PC-3 (cell line): Measurements from ENCODE around the gene USP21. TPM values are rescaled to one million over a fixed set of nuclear protein-coding genes. Genes with fewer than 3 reads are reported as not detected.

ENCODE experiments used
- ATAC-seq: fragments of 200-7000 bp; cut with Tn5 transposase; 2 replicates; pipeline ENCODE4 v1.9.1; 2020; ENCODE audit warnings: mild to moderate bottlenecking, moderate library complexity
- BruUV-seq: library from RNA; stranded (reverse); fragments of 400-500 nt; replicated peaks from 2 replicates; lab custom pipeline; 2021; lab: Mats Ljungman, UMichigan
- CTCF ChIA-PET: fragments of 300-600 bp; sonication (Branson Sonifier 250); formaldehyde crosslinking; loops from one replicate; lab custom pipeline; 2022; ENCODE audit warnings: antibody characterized with exemption; lab: Charles Lee
- POLR2A ChIA-PET: fragments of 300-600 bp; sonication (Branson Sonifier 250); formaldehyde crosslinking; loops from one replicate; lab custom pipeline; 2022; ENCODE audit warnings: antibody characterized with exemption; ENCODE audit not compliant: unreplicated experiment; lab: Charles Lee
- DNase-seq: peaks from one replicate; pipeline ENCODE4 v3.0.0-alpha.2; 2015
- H2AFZ ChIP-seq: fragments of 300-600 bp; sonication (generic); 2 replicates; pipeline ENCODE4 v1.6.0; 2016; ENCODE audit warnings: antibody characterized with exemption, low read length
- H3F3A ChIP-seq: fragments of 300-600 bp; sonication (generic); one replicate; pipeline ENCODE4 v1.6.0; 2017; ENCODE audit warnings: antibody characterized with exemption, low read length, control low read depth, mild to moderate bottlenecking; ENCODE audit not compliant: unreplicated experiment
- H3K27ac ChIP-seq: fragments of 300-600 bp; sonication (generic); 2 replicates; pipeline ENCODE4 v1.5.1; 2016; ENCODE audit warnings: mild to moderate bottlenecking, low read length
- H3K27me3 ChIP-seq: fragments of 300-600 bp; sonication (generic); 2 replicates; pipeline ENCODE4 v1.6.1; 2016; ENCODE audit warnings: low read length, mixed read lengths
- H3K36me3 ChIP-seq: fragments of 300-600 bp; sonication (generic); 2 replicates; pipeline ENCODE4 v1.6.1; 2016; ENCODE audit warnings: low read depth, mixed run types, low read length, mixed read lengths
- H3K4me1 ChIP-seq: fragments of 300-600 bp; sonication (generic); 2 replicates; pipeline ENCODE4 v1.5.1; 2016; ENCODE audit warnings: low read length; ENCODE audit not compliant: insufficient read depth
- H3K4me2 ChIP-seq: fragments of 300-600 bp; sonication (generic); 2 replicates; pipeline ENCODE4 v1.6.0; 2016; ENCODE audit warnings: low read length
- H3K4me3 ChIP-seq: fragments of 300-600 bp; sonication (generic); 2 replicates; pipeline ENCODE4 v1.5.1; 2016; ENCODE audit warnings: mild to moderate bottlenecking, low read length, mixed read lengths
- H3K79me2 ChIP-seq: fragments of 300-600 bp; sonication (generic); 2 replicates; pipeline ENCODE4 v1.6.1; 2017; ENCODE audit warnings: low read length, mixed read lengths
- H3K9ac ChIP-seq: fragments of 300-600 bp; sonication (generic); 2 replicates; pipeline ENCODE4 v1.6.0; 2016; ENCODE audit warnings: mild to moderate bottlenecking, low read length
- H3K9me2 ChIP-seq: fragments of 300-600 bp; sonication (generic); replicated peaks from 2 replicates; pipeline ENCODE4 v1.6.1; 2016; ENCODE audit warnings: mixed run types, low read length, mixed read lengths
- H3K9me3 ChIP-seq: fragments of 300-600 bp; sonication (generic); 2 replicates; pipeline ENCODE4 v1.6.1; 2016; ENCODE audit warnings: low read length, mixed read lengths
- H4K20me1 ChIP-seq: fragments of 300-600 bp; sonication (generic); 2 replicates; pipeline ENCODE4 v1.6.1; 2016; ENCODE audit warnings: low read length, mixed read lengths
- CTCF ChIP-seq: fragments of 300-600 bp; sonication (generic); conservative IDR thresholded peaks from 2 replicates; pipeline ENCODE4 v1.5.1; 2017; ENCODE audit warnings: antibody characterized with exemption, low read depth, mild to moderate bottlenecking, low read length
- EZH2 ChIP-seq: fragments of 300-600 bp; sonication (generic); IDR thresholded peaks from one replicate; pipeline ENCODE4 v1.6.1; 2017; ENCODE audit warnings: antibody characterized with exemption, mild to moderate bottlenecking, low read length; ENCODE audit not compliant: unreplicated experiment
- EZH2phosphoT487 ChIP-seq: fragments of 300-600 bp; sonication (generic); IDR thresholded peaks from 2 replicates; pipeline ENCODE4 v1.6.1; 2018; ENCODE audit warnings: mild to moderate bottlenecking, antibody characterized with exemption, low read length, borderline replicate concordance
- intact Hi-C: fragments of 100-400 bp; cut with micrococcal nuclease; formaldehyde crosslinking; loops from 2 replicates; pipeline ENCODE4 v1.9.0; 2023
- total RNA-seq: library from RNA; depleted of rRNA; stranded (reverse); fragments of >200 nt; gene quantifications from 2 replicates; pipeline ENCODE4 v1.2.3, GENCODE V29; 2014

The USP21 gene
- total RNA-seq, 1 experiment from 2014 or later: 20.6 TPM

- ATAC-seq: no peak
Observed at GRCh38 chr1:161172349-161172748, 13.0 kb downstream of the USP21 start.

GRCh38 chr1:161172776-161173376 is 13.6 kb downstream of the USP21 start:
- H3K79me2 ChIP-seq: peaks cover 19% of the 10 kb centered on the region
- no TSS peak for BruUV-seq
- DNase-seq (no peak), ATAC-seq (no peak)
- H3K4me1 ChIP-seq: peaks cover 16% of the 10 kb centered on the region
- no peak overlapping the region for H2AFZ ChIP-seq
- no peaks in the 10 kb centered on the region for H3F3A ChIP-seq
- ChIA-PET POLR2A (interaction anchor here (0.9 kb wide), 1 partner anchor 9 kb away, joined by 12 read pairs; no protein-coding TSS in a partner anchor), CTCF (no interaction called here)
- no peak overlapping the region for H3K9ac ChIP-seq
- intact Hi-C loops: no loop called here
- no peak for TF ChIP-seq EZH2phosphoT487
- H3K36me3 ChIP-seq: peaks cover 47% of the 10 kb centered on the region; the same call in 1 of the 2 replicates
- no peaks in the 10 kb centered on the region for H3K9me3 ChIP-seq
- no peaks in the 10 kb centered on the region for H4K20me1 ChIP-seq
- H3K4me3 ChIP-seq: no peak overlapping the region
- H3K27ac ChIP-seq: no peak overlapping the region
- no peak overlapping the region for H3K4me2 ChIP-seq
- no peaks in the 10 kb centered on the region for H3K9me2 ChIP-seq
- no peaks in the 10 kb centered on the region for H3K27me3 ChIP-seq

More at GRCh38 chr1:161172349-161172748, 13.0 kb downstream of the USP21 start:
- Histone ChIP-seq H3K9ac (no peak overlapping the region), H2AFZ (no peak overlapping the region), H3F3A (no peaks in the 10 kb centered on the region), H3K4me1 (peaks cover 11% of the 10 kb centered on the region; the same call in 1 of the 2 replicates), H3K36me3 (peaks cover 47% of the 10 kb centered on the region; the same call in 1 of the 2 replicates), H3K9me3 (no peaks in the 10 kb centered on the region), H3K9me2 (no peaks in the 10 kb centered on the region), H3K4me2 (no peak overlapping the region), H3K27me3 (no peaks in the 10 kb centered on the region), H4K20me1 (no peaks in the 10 kb centered on the region), H3K4me3 (no peak overlapping the region), H3K79me2 (peaks cover 19% of the 10 kb centered on the region), H3K27ac (no peak overlapping the region)
- ChIA-PET CTCF (no interaction called here), POLR2A (interaction anchor here (0.9 kb wide), 1 partner anchor 10 kb away, joined by 12 read pairs; no protein-coding TSS in a partner anchor)
- intact Hi-C loops: no loop called here
- BruUV-seq: no TSS peak
- TF ChIP-seq EZH2phosphoT487 (no peak), CTCF (no peak), EZH2 (no peak)
- DNase-seq: no peak

- Histone ChIP-seq H3K27me3 (no peaks in the 10 kb centered on the region), H3K4me3 (no peak overlapping the region), H3K9ac (no peak overlapping the region), H2AFZ (no peak overlapping the region), H4K20me1 (no peaks in the 10 kb centered on the region), H3K36me3 (peaks cover 47% of the 10 kb centered on the region; the same call in 1 of the 2 replicates), H3K9me3 (no peaks in the 10 kb centered on the region), H3K4me2 (no peak overlapping the region), H3K27ac (no peak overlapping the region), H3K79me2 (peaks cover 19% of the 10 kb centered on the region), H3F3A (no peaks in the 10 kb centered on the region), H3K9me2 (no peaks in the 10 kb centered on the region), H3K4me1 (peaks cover 18% of the 10 kb centered on the region)
- ChIA-PET POLR2A (no interaction called here), CTCF (no interaction called here)
- intact Hi-C loops: no loop called here
- TF ChIP-seq EZH2phosphoT487 (no peak), EZH2 (no peak), CTCF (no peak)
- DNase-seq (no peak), ATAC-seq (no peak)
- no TSS peak for BruUV-seq
Observed at GRCh38 chr1:161173711-161174110, 14.4 kb downstream of the USP21 start.
